Measurements from ENCODE around the gene MISFA. TPM values are rescaled to one million over a fixed set of nuclear protein-coding genes. Genes with fewer than 3 reads are reported as not detected.

MISFA gene
- total RNA-seq, 1 experiment from 2014 or later, result 5.0 TPM

DNA sequence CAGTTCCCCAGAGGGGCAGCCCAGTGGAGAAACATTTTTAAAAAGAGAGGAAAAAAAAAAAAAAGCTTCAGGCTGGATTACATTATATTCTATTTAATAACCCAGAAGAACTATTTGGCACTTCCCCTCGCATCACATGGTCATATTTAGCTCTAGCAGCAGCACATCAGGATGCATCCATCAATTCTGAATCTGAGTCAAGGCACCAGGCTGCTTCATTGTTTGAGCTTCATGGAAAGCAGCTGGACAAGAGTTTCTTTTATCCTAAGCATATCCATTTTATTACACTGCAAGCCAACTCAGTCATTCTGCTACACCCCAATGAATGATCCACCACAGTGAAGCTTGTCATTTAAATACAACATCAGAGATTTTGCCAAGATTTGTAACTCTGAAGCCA lies 24.6 kb downstream of the MISFA start:
- no peaks in the 10 kb centered on the region for H3K4me1 ChIP-seq (ENCODE audit: control insufficient read depth, insufficient read depth, low read length)
- no peaks in the 10 kb centered on the region for H3K27me3 ChIP-seq (ENCODE audit: control insufficient read depth, insufficient read depth, low read length)
- ChIA-PET POLR2A (no interaction called here), CTCF (no interaction called here)
- in situ Hi-C loops (cut with HindIII; ENCODE audit: low pct_unique_long_range_greater_than_20kb, low sequenced_read_pairs) (no loop called here), intact Hi-C loops (cut with micrococcal nuclease; ENCODE audit: unreplicated experiment) (no loop called here)
- TF ChIP-seq SIN3A (IDR thresholded peaks at IDR 0.05; ENCODE audit: borderline replicate concordance, insufficient read depth, low read depth, low read length) (no peak), POLR2AphosphoS5 (IDR thresholded peaks at IDR 0.05; ENCODE audit: low read depth, low read length) (no peak), TCF7L2 (IDR thresholded peaks at IDR 0.05; ENCODE audit: low read depth, low read length) (no peak)
- TF ChIP-seq, protein P1, sequence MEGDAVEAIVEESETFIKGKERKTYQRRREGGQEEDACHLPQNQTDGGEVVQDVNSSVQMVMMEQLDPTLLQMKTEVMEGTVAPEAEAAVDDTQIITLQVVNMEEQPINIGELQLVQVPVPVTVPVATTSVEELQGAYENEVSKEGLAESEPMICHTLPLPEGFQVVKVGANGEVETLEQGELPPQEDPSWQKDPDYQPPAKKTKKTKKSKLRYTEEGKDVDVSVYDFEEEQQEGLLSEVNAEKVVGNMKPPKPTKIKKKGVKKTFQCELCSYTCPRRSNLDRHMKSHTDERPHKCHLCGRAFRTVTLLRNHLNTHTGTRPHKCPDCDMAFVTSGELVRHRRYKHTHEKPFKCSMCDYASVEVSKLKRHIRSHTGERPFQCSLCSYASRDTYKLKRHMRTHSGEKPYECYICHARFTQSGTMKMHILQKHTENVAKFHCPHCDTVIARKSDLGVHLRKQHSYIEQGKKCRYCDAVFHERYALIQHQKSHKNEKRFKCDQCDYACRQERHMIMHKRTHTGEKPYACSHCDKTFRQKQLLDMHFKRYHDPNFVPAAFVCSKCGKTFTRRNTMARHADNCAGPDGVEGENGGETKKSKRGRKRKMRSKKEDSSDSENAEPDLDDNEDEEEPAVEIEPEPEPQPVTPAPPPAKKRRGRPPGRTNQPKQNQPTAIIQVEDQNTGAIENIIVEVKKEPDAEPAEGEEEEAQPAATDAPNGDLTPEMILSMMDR (IDR thresholded peaks at IDR 0.05), result no peak
- TF ChIP-seq, protein P2, sequence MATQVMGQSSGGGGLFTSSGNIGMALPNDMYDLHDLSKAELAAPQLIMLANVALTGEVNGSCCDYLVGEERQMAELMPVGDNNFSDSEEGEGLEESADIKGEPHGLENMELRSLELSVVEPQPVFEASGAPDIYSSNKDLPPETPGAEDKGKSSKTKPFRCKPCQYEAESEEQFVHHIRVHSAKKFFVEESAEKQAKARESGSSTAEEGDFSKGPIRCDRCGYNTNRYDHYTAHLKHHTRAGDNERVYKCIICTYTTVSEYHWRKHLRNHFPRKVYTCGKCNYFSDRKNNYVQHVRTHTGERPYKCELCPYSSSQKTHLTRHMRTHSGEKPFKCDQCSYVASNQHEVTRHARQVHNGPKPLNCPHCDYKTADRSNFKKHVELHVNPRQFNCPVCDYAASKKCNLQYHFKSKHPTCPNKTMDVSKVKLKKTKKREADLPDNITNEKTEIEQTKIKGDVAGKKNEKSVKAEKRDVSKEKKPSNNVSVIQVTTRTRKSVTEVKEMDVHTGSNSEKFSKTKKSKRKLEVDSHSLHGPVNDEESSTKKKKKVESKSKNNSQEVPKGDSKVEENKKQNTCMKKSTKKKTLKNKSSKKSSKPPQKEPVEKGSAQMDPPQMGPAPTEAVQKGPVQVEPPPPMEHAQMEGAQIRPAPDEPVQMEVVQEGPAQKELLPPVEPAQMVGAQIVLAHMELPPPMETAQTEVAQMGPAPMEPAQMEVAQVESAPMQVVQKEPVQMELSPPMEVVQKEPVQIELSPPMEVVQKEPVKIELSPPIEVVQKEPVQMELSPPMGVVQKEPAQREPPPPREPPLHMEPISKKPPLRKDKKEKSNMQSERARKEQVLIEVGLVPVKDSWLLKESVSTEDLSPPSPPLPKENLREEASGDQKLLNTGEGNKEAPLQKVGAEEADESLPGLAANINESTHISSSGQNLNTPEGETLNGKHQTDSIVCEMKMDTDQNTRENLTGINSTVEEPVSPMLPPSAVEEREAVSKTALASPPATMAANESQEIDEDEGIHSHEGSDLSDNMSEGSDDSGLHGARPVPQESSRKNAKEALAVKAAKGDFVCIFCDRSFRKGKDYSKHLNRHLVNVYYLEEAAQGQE (IDR thresholded peaks at IDR 0.05; ENCODE audit: insufficient read depth in 1 of 2, low read depth in 2 of 2, low read length in 1 of 2), result no peak
- no peaks in the 10 kb centered on the region for H3K36me3 ChIP-seq (ENCODE audit: control insufficient read depth, insufficient read depth, low read length)
- ATAC-seq (no peak), DNase-seq (ENCODE audit: low read depth, low spot score) (no peak)
- BruUV-seq (replicated peaks), result no TSS peak
- H3K4me3 ChIP-seq (ENCODE audit: low read depth in 2 of 2, low read length in 2 of 2), result no peak overlapping the region
- H3K9me3 ChIP-seq (ENCODE audit: control insufficient read depth, insufficient read depth, low read depth, low read length), result no peaks in the 10 kb centered on the region
- no peak overlapping the region for H3K27ac ChIP-seq (ENCODE audit: low read length)

DNA sequence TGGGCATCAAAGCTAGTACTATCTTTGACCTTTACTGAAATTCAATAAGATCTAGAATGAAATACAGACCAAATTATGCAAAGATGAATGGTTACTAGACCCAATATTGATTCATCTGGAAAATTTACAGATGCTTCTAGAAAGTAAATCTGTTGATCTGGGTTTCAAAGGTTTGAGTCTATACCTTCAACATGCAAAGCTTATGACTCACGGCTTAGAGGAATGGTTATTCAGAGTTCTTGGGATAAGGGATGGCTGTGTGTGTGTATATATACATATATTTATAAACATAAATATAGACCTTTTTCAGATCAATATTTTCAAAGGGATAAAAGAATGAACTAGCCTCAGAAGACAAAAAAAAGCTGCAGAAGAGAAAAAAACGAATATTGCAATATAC lies 33.3 kb downstream of the MISFA start:
- Histone ChIP-seq H3K27ac (ENCODE audit: low read length) (peak overlapping the region; percentile 93; the same call in 1 of the 2 replicates), H3K9me3 (ENCODE audit: control insufficient read depth, insufficient read depth, low read depth, low read length) (no peaks in the 10 kb centered on the region), H3K27me3 (ENCODE audit: control insufficient read depth, insufficient read depth, low read length) (no peaks in the 10 kb centered on the region), H3K4me3 (ENCODE audit: low read depth in 2 of 2, low read length in 2 of 2) (peak overlapping the region; percentile 97 to 99), H3K4me1 (ENCODE audit: control insufficient read depth, insufficient read depth, low read length) (peaks cover 8% of the 10 kb centered on the region), H3K36me3 (ENCODE audit: control insufficient read depth, insufficient read depth, low read length) (peaks cover 4% of the 10 kb centered on the region; the same call in 1 of the 2 replicates)
- ChIA-PET POLR2A (interaction anchor here (0.6 kb wide), 1 partner anchor 89 kb away, joined by 3 read pairs; no protein-coding TSS in a partner anchor), CTCF (no interaction called here)
- BruUV-seq (replicated peaks), result no TSS peak
- in situ Hi-C loops (cut with HindIII; ENCODE audit: low pct_unique_long_range_greater_than_20kb, low sequenced_read_pairs) (no loop called here), intact Hi-C loops (cut with micrococcal nuclease; ENCODE audit: unreplicated experiment) (no loop called here)
- DNase-seq (ENCODE audit: low read depth, low spot score), result no peak
- TF ChIP-seq, protein P1 (IDR thresholded peaks at IDR 0.05), result no peak
- TF ChIP-seq, protein P2 (IDR thresholded peaks at IDR 0.05; ENCODE audit: insufficient read depth in 1 of 2, low read depth in 2 of 2, low read length in 1 of 2), result no peak
- no peak for ATAC-seq
